IMR-90 (cell line): Measurements from ENCODE around the gene ZNF735. TPM values are rescaled to one million over a fixed set of nuclear protein-coding genes. Genes with fewer than 3 reads are reported as not detected.

Experiments
- ATAC-seq: fragments of 200-7000 bp; cut with Tn5 transposase; 2 replicates; pipeline ENCODE4 v1.9.1; 2020; ENCODE audit warnings: low read depth, mild to moderate bottlenecking, moderate library complexity
- BruUV-seq: library from RNA; stranded (reverse); fragments of 400-500 nt; replicated peaks from 2 replicates; lab custom pipeline; 2021; lab: Mats Ljungman, UMichigan
- CTCF ChIA-PET: fragments of 300-600 bp; formaldehyde crosslinking; extraction: SDS; loops from one replicate; lab custom pipeline; 2021; ENCODE audit warnings: antibody characterized with exemption; lab: Yijun Ruan, JAX
- POLR2A ChIA-PET: fragments of 300-600 bp; sonication (Branson Sonifier 250); formaldehyde crosslinking; loops from one replicate; lab custom pipeline; 2022; ENCODE audit warnings: antibody characterized with exemption; ENCODE audit not compliant: unreplicated experiment; lab: Charles Lee
- DNase-seq: peaks from one replicate; pipeline ENCODE4 v3.0.0; 2013
- H2AFZ ChIP-seq: replicated peaks from 2 replicates; pipeline ENCODE3; 2013; ENCODE audit warnings: low read length, mild to moderate bottlenecking; ENCODE audit not compliant: poor library complexity
- H2AK5ac ChIP-seq: 2 replicates; pipeline ENCODE4 v1.6.1; 2013; ENCODE audit warnings: low read depth, low read length, inconsistent platforms
- H2AK9ac ChIP-seq: replicated peaks from 2 replicates; pipeline ENCODE3; 2013; ENCODE audit warnings: mild to moderate bottlenecking, low read depth, low read length, moderate library complexity; ENCODE audit not compliant: poor library complexity
- H2BK120ac ChIP-seq: 2 replicates; pipeline ENCODE4 v1.6.1; 2013; ENCODE audit warnings: low read depth, low read length, inconsistent platforms
- H2BK15ac ChIP-seq: 3 replicates; pipeline ENCODE4 v1.6.1; 2013; ENCODE audit warnings: low read depth, low read length, inconsistent platforms
- H2BK20ac ChIP-seq: 2 replicates; pipeline ENCODE4 v1.6.1; 2013; ENCODE audit warnings: low read depth, mild to moderate bottlenecking, inconsistent platforms, low read length, moderate library complexity
- H2BK5ac ChIP-seq: 2 replicates; pipeline ENCODE4 v1.6.1; 2013; ENCODE audit warnings: mild to moderate bottlenecking, low read depth, low read length, inconsistent platforms; ENCODE audit not compliant: poor library complexity, severe bottlenecking
- H3K14ac ChIP-seq: replicated peaks from 2 replicates; pipeline ENCODE4 v1.6.1; 2013; ENCODE audit warnings: low read depth, low read length, inconsistent platforms
- H3K18ac ChIP-seq: 2 replicates; pipeline ENCODE4 v1.6.1; 2013; ENCODE audit warnings: low read depth, low read length, control low read depth
- H3K23ac ChIP-seq: 2 replicates; pipeline ENCODE4 v1.6.1; 2013; ENCODE audit warnings: low read depth, low read length, inconsistent platforms
- H3K27ac ChIP-seq: 2 replicates; pipeline ENCODE4 v1.5.1; 2013; ENCODE audit warnings: mild to moderate bottlenecking, control low read depth, low read length; ENCODE audit not compliant: insufficient read depth
- H3K27me3 ChIP-seq: 2 replicates; pipeline ENCODE4 v1.6.1; 2013; ENCODE audit warnings: low read length; ENCODE audit not compliant: control insufficient read depth, insufficient read depth
- H3K36me3 ChIP-seq: 2 replicates; pipeline ENCODE4 v1.6.1; 2013; ENCODE audit warnings: low read length, mixed read lengths; ENCODE audit not compliant: control insufficient read depth, insufficient read depth
- H3K4ac ChIP-seq: 2 replicates; pipeline ENCODE4 v1.6.1; 2013; ENCODE audit warnings: low read depth, low read length, inconsistent platforms
- H3K4me1 ChIP-seq: 2 replicates; pipeline ENCODE4 v1.6.1; 2013; ENCODE audit warnings: low read length, mixed read lengths; ENCODE audit not compliant: control insufficient read depth, insufficient read depth
- H3K4me2 ChIP-seq: 2 replicates; pipeline ENCODE4 v1.6.1; 2013; ENCODE audit warnings: low read depth, mild to moderate bottlenecking, control low read depth, low read length, moderate library complexity
- H3K4me3 ChIP-seq: 2 replicates; pipeline ENCODE4 v1.5.1; 2013; ENCODE audit warnings: low read depth, mild to moderate bottlenecking, control low read depth, low read length, moderate library complexity; ENCODE audit not compliant: insufficient read depth
- H3K56ac ChIP-seq: 2 replicates; pipeline ENCODE4 v1.6.1; 2013; ENCODE audit warnings: low read length, inconsistent platforms; ENCODE audit not compliant: insufficient read depth; ENCODE audit errors: extremely low read depth
- H3K79me1 ChIP-seq, 2 experiments: 2 replicates each; pipeline ENCODE4 v1.6.1; 2013; ENCODE audit warnings: low read length in 2 of 2, inconsistent platforms in 1 of 2, low read depth in 1 of 2
- H3K9ac ChIP-seq: 2 replicates; pipeline ENCODE4 v1.6.1; 2013; ENCODE audit warnings: low read depth, low read length, control low read depth
- H3K9me1 ChIP-seq: 2 replicates; pipeline ENCODE4 v1.6.1; 2013; ENCODE audit warnings: low read length, inconsistent platforms; ENCODE audit not compliant: insufficient read depth
- H3K9me3 ChIP-seq: 2 replicates; pipeline ENCODE4 v1.6.1; 2013; ENCODE audit warnings: low read length; ENCODE audit not compliant: control insufficient read depth, insufficient read depth
- H4K20me1 ChIP-seq: 2 replicates; pipeline ENCODE4 v1.6.1; 2013; ENCODE audit warnings: low read length, inconsistent platforms; ENCODE audit not compliant: insufficient read depth
- H4K5ac ChIP-seq: 2 replicates; pipeline ENCODE4 v1.6.1; 2013; ENCODE audit warnings: mild to moderate bottlenecking, low read depth, low read length, control low read depth
- H4K8ac ChIP-seq, 2 experiments: 2 replicates each; pipeline ENCODE4 v1.6.1; 2013; ENCODE audit warnings: low read depth in 2 of 2, low read length in 2 of 2, control low read depth in 1 of 2, inconsistent platforms in 1 of 2
- H4K91ac ChIP-seq: 2 replicates; pipeline ENCODE4 v1.6.1; 2013; ENCODE audit warnings: low read depth, low read length, inconsistent platforms; ENCODE audit not compliant: insufficient read depth
- CEBPB ChIP-seq: IDR thresholded peaks from 2 replicates; pipeline ENCODE4 v1.6.1; 2012; ENCODE audit warnings: low read depth, low read length, improper control_type of control experiment
- FOS ChIP-seq: fragments of 150-350 bp; IDR thresholded peaks from 2 replicates; pipeline ENCODE4 v1.6.1; 2016; ENCODE audit warnings: low read depth, low read length
- MAZ ChIP-seq: IDR thresholded peaks from 2 replicates; pipeline ENCODE4 v1.6.1; 2012; ENCODE audit warnings: low read depth, mild to moderate bottlenecking, low read length, improper control_type of control experiment, moderate library complexity, borderline replicate concordance
- MXI1 ChIP-seq: IDR thresholded peaks from 2 replicates; pipeline ENCODE4 v1.6.1; 2012; ENCODE audit warnings: low read depth, mild to moderate bottlenecking, low read length, moderate library complexity, borderline replicate concordance
- RFX5 ChIP-seq: IDR thresholded peaks from 2 replicates; pipeline ENCODE4 v1.8.0; 2012; ENCODE audit warnings: low read depth, mild to moderate bottlenecking, low read length, moderate library complexity
- WGBS, 2 experiments: methylation state at CpG; one replicate each; pipeline versions ENCODE4 v1.1.5 to v1.1.7; 2013; ENCODE audit warnings: missing lambda C conversion rate in 2 of 2; ENCODE audit not compliant: insufficient read length in 1 of 2; ENCODE audit errors: extremely low coverage in 2 of 2; 5-methylcytosine and 5-hydroxymethylcytosine counted together
- dilution Hi-C: fragments of 300-500 bp; cut with HindIII; formaldehyde crosslinking; loops from one replicate; pipeline ENCODE4 v1.14.3; 2018; ENCODE audit warnings: low sequenced_read_pairs; ENCODE audit not compliant: unreplicated experiment
- in situ Hi-C: fragments of 300-500 bp; cut with MboI; formaldehyde crosslinking; loops from 3 replicates; pipeline ENCODE4 v1.14.3; 2019; ENCODE audit warnings: low sequenced_read_pairs, inconsistent platforms, mixed read lengths
- intact Hi-C: fragments of 100-400 bp; cut with micrococcal nuclease; formaldehyde crosslinking; loops from 2 replicates; pipeline ENCODE4 v1.10.0; 2022
- polyA plus RNA-seq, 3 experiments: library from polyadenylated mRNA; depleted of rRNA; stranded (reverse); fragments of >200 nt; gene quantifications; 2 replicates each; pipeline ENCODE4 v1.2.3, GENCODE V29; 2012; ENCODE audit warnings: low replicate concordance in 1 of 3
- total RNA-seq: library from RNA; depleted of rRNA; stranded (reverse); fragments of >200 nt; gene quantifications from 2 replicates; pipeline ENCODE4 v1.2.3, GENCODE V29; 2012

Gene ZNF735
- total and polyA plus RNA-seq, 2 of the 4 experiments (the other 2 are of a cell fraction): not detected

- H3K14ac ChIP-seq: no peak overlapping the region
- H3K4me2 ChIP-seq: no peak overlapping the region
- H3K56ac ChIP-seq: no peak overlapping the region
- H2AK5ac ChIP-seq: no peak overlapping the region
- no peaks in the 10 kb centered on the region for H3K79me1 ChIP-seq
- H2BK20ac ChIP-seq: no peak overlapping the region
- H2AFZ ChIP-seq: no peak overlapping the region
- POLR2A ChIA-PET: no interaction called here
- no TSS peak for BruUV-seq
- DNase-seq (no peak), ATAC-seq (no peak)
- no peak overlapping the region for H3K18ac ChIP-seq
- CTCF ChIA-PET: no interaction called here
- TF ChIP-seq MXI1 (no peak), FOS (no peak), CEBPB (no peak), RFX5 (no peak), MAZ (no peak)
- H2BK15ac ChIP-seq: no peak overlapping the region
- H4K8ac ChIP-seq: no peak overlapping the region
- no peaks in the 10 kb centered on the region for H3K36me3 ChIP-seq
- in situ Hi-C loops (no loop called here), dilution Hi-C loops (no loop called here), intact Hi-C loops (no loop called here)
- H3K9ac ChIP-seq: no peak overlapping the region
- WGBS, 2 experiments: no CpG with 5 or more reads among the region's 7 CpGs
- H2BK5ac ChIP-seq: no peak overlapping the region
- H3K4ac ChIP-seq: no peak overlapping the region
- no peak overlapping the region for H2AK9ac ChIP-seq
- no peak overlapping the region for H3K4me3 ChIP-seq
- H4K91ac ChIP-seq: no peak overlapping the region
- no peak overlapping the region for H2BK120ac ChIP-seq
- no peak overlapping the region for H3K23ac ChIP-seq
- H3K4me1 ChIP-seq: no peaks in the 10 kb centered on the region
- peaks cover 9% of the 10 kb centered on the region; the same call in 1 of the 2 replicates for H3K9me3 ChIP-seq
- H3K27ac ChIP-seq: no peak overlapping the region
- H3K27me3 ChIP-seq: no peaks in the 10 kb centered on the region
- H4K5ac ChIP-seq: no peak overlapping the region
- no peaks in the 10 kb centered on the region for H4K20me1 ChIP-seq
- H3K9me1 ChIP-seq: no peaks in the 10 kb centered on the region
Measured at GRCh38 chr7:64174941-64175340, 32.1 kb upstream of the ZNF735 start.
